Nephron progenitor cell (in vitro differentiated cells): ENCODE data around the gene PLXNA1.

Experiments used
- DNase-seq: peaks from one replicate; pipeline ENCODE4 v3.0.0; 2021
- H3K27ac Mint-ChIP-seq: 2 replicates; pipeline ENCODE4 v1.8.0; 2021; ENCODE audit warnings: mild to moderate bottlenecking, moderate library complexity, mixed read lengths
- H3K27me3 Mint-ChIP-seq: 2 replicates; pipeline ENCODE4 v1.8.0; 2021; ENCODE audit warnings: mild to moderate bottlenecking, low read depth, mixed read lengths; ENCODE audit not compliant: poor library complexity
- H3K36me3 Mint-ChIP-seq: 2 replicates; pipeline ENCODE4 v1.8.0; 2021; ENCODE audit warnings: low read depth, mixed read lengths
- H3K4me1 Mint-ChIP-seq: 2 replicates; pipeline ENCODE4 v1.8.0; 2021; ENCODE audit warnings: mixed read lengths
- H3K4me3 Mint-ChIP-seq: 2 replicates; pipeline ENCODE4 v1.8.0; 2021; ENCODE audit warnings: mild to moderate bottlenecking, moderate library complexity, mixed read lengths
- H3K9me3 Mint-ChIP-seq: 2 replicates; pipeline ENCODE4 v1.8.0; 2021; ENCODE audit warnings: mild to moderate bottlenecking, moderate library complexity, mixed read lengths
- TF ChIP-seq, protein P1 (sequence below): fragments of 200-600 bp; sonication (generic); IDR thresholded peaks from 2 replicates; pipeline ENCODE4 v1.5.0; 2021; ENCODE audit warnings: antibody characterized with exemption

The PLXNA1 gene

GRCh38 chr3:126957776-126958637 is 24.9 kb upstream of the PLXNA1 start:
- peaks cover 37% of the 10 kb centered on the region for H3K4me1 Mint-ChIP-seq
- no peak for DNase-seq
- H3K36me3 Mint-ChIP-seq = no peaks in the 10 kb centered on the region
- no peak overlapping the region for H3K4me3 Mint-ChIP-seq
- peaks cover 6% of the 10 kb centered on the region for H3K27me3 Mint-ChIP-seq
- TF ChIP-seq, protein P1, sequence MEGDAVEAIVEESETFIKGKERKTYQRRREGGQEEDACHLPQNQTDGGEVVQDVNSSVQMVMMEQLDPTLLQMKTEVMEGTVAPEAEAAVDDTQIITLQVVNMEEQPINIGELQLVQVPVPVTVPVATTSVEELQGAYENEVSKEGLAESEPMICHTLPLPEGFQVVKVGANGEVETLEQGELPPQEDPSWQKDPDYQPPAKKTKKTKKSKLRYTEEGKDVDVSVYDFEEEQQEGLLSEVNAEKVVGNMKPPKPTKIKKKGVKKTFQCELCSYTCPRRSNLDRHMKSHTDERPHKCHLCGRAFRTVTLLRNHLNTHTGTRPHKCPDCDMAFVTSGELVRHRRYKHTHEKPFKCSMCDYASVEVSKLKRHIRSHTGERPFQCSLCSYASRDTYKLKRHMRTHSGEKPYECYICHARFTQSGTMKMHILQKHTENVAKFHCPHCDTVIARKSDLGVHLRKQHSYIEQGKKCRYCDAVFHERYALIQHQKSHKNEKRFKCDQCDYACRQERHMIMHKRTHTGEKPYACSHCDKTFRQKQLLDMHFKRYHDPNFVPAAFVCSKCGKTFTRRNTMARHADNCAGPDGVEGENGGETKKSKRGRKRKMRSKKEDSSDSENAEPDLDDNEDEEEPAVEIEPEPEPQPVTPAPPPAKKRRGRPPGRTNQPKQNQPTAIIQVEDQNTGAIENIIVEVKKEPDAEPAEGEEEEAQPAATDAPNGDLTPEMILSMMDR = no peak
- peak overlapping the region; percentile 69 for H3K27ac Mint-ChIP-seq
- no peaks in the 10 kb centered on the region for H3K9me3 Mint-ChIP-seq

DNA sequence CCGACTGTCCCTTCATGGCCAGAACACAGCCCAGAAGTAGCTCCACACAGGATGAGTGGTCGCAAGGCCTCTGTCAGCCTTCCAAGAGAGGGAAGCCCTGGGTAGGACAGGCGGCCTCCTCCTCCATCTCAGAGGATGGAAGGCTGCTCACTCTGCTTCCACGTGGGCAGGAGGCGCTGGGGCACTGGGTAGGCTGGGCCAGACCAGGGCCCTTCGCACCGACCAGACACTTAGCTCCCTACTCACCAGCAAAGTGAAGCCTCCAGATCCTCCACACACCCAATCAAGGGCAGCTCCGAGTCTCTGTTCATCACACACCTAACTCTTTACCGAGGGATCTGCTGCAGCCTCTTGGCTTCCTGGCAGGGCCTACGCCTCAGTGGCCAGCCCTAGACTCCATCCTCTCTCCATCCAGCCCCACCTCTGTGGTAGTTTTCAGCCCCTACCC is 24.3 kb upstream of the PLXNA1 start:
- peaks cover 37% of the 10 kb centered on the region for H3K4me1 Mint-ChIP-seq
- H3K27ac Mint-ChIP-seq = no peak overlapping the region
- DNase-seq = no peak
- H3K4me3 Mint-ChIP-seq = no peak overlapping the region
- TF ChIP-seq, protein P1 = no peak
- H3K36me3 Mint-ChIP-seq = no peaks in the 10 kb centered on the region
- peaks cover 6% of the 10 kb centered on the region for H3K27me3 Mint-ChIP-seq
- H3K9me3 Mint-ChIP-seq = no peaks in the 10 kb centered on the region

- no peaks in the 10 kb centered on the region for H3K9me3 Mint-ChIP-seq
- DNase-seq = no peak
- no peak overlapping the region for H3K27ac Mint-ChIP-seq
- TF ChIP-seq, protein P1 = no peak
- H3K4me1 Mint-ChIP-seq = peaks cover 39% of the 10 kb centered on the region
- no peaks in the 10 kb centered on the region for H3K36me3 Mint-ChIP-seq
- H3K27me3 Mint-ChIP-seq = peaks cover 6% of the 10 kb centered on the region
- no peak overlapping the region for H3K4me3 Mint-ChIP-seq
Observed at GRCh38 chr3:126959136-126959920, 23.6 kb upstream of the PLXNA1 start.

- Mint-ChIP-seq H3K27ac (peak overlapping the region; percentile 77), H3K9me3 (no peaks in the 10 kb centered on the region), H3K36me3 (no peaks in the 10 kb centered on the region), H3K4me1 (peaks cover 45% of the 10 kb centered on the region), H3K4me3 (no peak overlapping the region), H3K27me3 (peaks cover 6% of the 10 kb centered on the region)
- DNase-seq = no peak
- TF ChIP-seq, protein P1 = no peak
Observed at GRCh38 chr3:126959921-126960603, 22.9 kb upstream of the PLXNA1 start.

DNA sequence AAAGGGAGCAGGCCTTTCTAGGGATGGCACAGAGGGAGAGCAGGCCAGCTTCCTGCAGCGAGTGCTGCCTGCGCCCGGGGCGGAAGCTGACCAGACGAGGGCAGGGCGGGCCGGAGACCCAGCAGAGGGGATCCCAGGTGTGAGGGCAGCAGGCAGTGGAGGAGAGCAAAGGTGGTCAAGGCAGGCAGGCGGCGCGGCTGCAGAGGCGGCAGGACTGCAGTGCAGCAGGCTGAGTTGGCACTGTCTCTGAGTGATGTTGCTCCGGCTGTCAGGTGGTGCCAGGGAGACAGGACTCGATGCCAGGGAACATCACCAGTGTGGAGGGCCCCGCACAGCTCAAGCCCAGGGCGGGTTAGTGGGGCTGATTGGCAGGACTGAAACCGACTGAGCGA is 22.3 kb upstream of the PLXNA1 start:
- Mint-ChIP-seq H3K36me3 (no peaks in the 10 kb centered on the region), H3K4me3 (no peak overlapping the region), H3K27ac (peak overlapping the region; percentile 77), H3K9me3 (no peaks in the 10 kb centered on the region), H3K27me3 (peaks cover 3% of the 10 kb centered on the region), H3K4me1 (peaks cover 45% of the 10 kb centered on the region)
- TF ChIP-seq, protein P1 = no peak
- no peak for DNase-seq
